Neural progenitor cell (in vitro differentiated cells): ENCODE data around the gene SLC6A18. TPM values are rescaled to one million over a fixed set of nuclear protein-coding genes. Genes with fewer than 3 reads are reported as not detected.

ENCODE experiments used
- DNase-seq: peaks from one replicate; pipeline ENCODE4 v3.0.0-alpha.2; 2016; ENCODE audit warnings: low spot score
- H2AFZ ChIP-seq: fragments of 200-600 bp; sonication (generic); replicated peaks from 2 replicates; pipeline ENCODE4 v1.6.1; 2016; ENCODE audit warnings: antibody characterized with exemption
- H3F3A ChIP-seq: fragments of 200-600 bp; sonication (generic); 2 replicates; pipeline ENCODE4 v1.6.1; 2016; ENCODE audit warnings: antibody characterized with exemption, low read depth
- H3K27ac ChIP-seq: fragments of 200-600 bp; sonication (generic); 2 replicates; pipeline ENCODE4 v1.5.1; 2016; ENCODE audit warnings: mild to moderate bottlenecking
- H3K27me3 ChIP-seq: fragments of 200-600 bp; sonication (generic); 2 replicates; pipeline ENCODE4 v1.6.1; 2016; ENCODE audit warnings: mild to moderate bottlenecking, moderate library complexity
- H3K36me3 ChIP-seq: fragments of 200-600 bp; sonication (generic); 2 replicates; pipeline ENCODE4 v1.5.1; 2016
- H3K4me1 ChIP-seq: fragments of 200-600 bp; sonication (generic); 2 replicates; pipeline ENCODE4 v1.6.1; 2016; ENCODE audit warnings: mixed run types
- H3K4me2 ChIP-seq: fragments of 200-600 bp; sonication (generic); 2 replicates; pipeline ENCODE4 v1.6.1; 2016
- H3K4me3 ChIP-seq: fragments of 200-600 bp; sonication (generic); 2 replicates; pipeline ENCODE4 v1.5.1; 2016
- H3K79me2 ChIP-seq: fragments of 200-600 bp; sonication (generic); 2 replicates; pipeline ENCODE4 v1.6.1; 2016; ENCODE audit warnings: low read depth
- H3K9ac ChIP-seq: fragments of 200-600 bp; sonication (generic); 2 replicates; pipeline ENCODE4 v1.6.1; 2016
- H3K9me3 ChIP-seq: fragments of 200-600 bp; sonication (generic); 2 replicates; pipeline ENCODE4 v1.5.1; 2016; ENCODE audit warnings: low read depth
- H4K20me1 ChIP-seq: fragments of 200-600 bp; sonication (generic); 2 replicates; pipeline ENCODE4 v1.6.1; 2016; ENCODE audit warnings: low read depth
- H3K27ac Mint-ChIP-seq: 3 replicates; pipeline ENCODE4 v1.8.0; 2021; ENCODE audit warnings: mixed read lengths
- H3K27me3 Mint-ChIP-seq: 2 replicates; pipeline ENCODE4 v1.8.0; 2022; ENCODE audit warnings: low read depth, mild to moderate bottlenecking, inconsistent platforms, moderate library complexity, mixed read lengths; ENCODE audit not compliant: insufficient read depth
- H3K36me3 Mint-ChIP-seq: 3 replicates; pipeline ENCODE4 v1.8.0; 2021; ENCODE audit warnings: mixed read lengths
- H3K4me1 Mint-ChIP-seq: 3 replicates; pipeline ENCODE4 v1.8.0; 2021; ENCODE audit warnings: mixed read lengths
- H3K4me3 Mint-ChIP-seq: 3 replicates; pipeline ENCODE4 v1.8.0; 2021; ENCODE audit warnings: mild to moderate bottlenecking, moderate library complexity, mixed read lengths
- H3K9me3 Mint-ChIP-seq: 3 replicates; pipeline ENCODE4 v1.8.0; 2020; ENCODE audit warnings: mixed read lengths
- CTCF ChIP-seq: fragments of 200-600 bp; sonication (generic); IDR thresholded peaks from 2 replicates; pipeline ENCODE4 v1.5.1; 2017; ENCODE audit warnings: antibody characterized with exemption, mild to moderate bottlenecking
- EZH2 ChIP-seq: fragments of 200-600 bp; sonication (generic); IDR thresholded peaks from 2 replicates; pipeline ENCODE4 v1.6.1; 2017; ENCODE audit warnings: antibody characterized with exemption, mild to moderate bottlenecking, moderate library complexity
- EZH2phosphoT487 ChIP-seq: fragments of 200-600 bp; sonication (generic); IDR thresholded peaks from 2 replicates; pipeline ENCODE4 v1.6.1; 2017; ENCODE audit warnings: antibody characterized with exemption
- total RNA-seq: library from RNA; depleted of rRNA; stranded (reverse); fragments of >200 nt; gene quantifications from 2 replicates; pipeline ENCODE4 v1.2.3, GENCODE V29; 2015; ENCODE audit warnings: low replicate concordance

Gene SLC6A18
- total RNA-seq, 1 donor from 2014 or later: not detected

- DNase-seq: no peak
- Histone ChIP-seq H3K4me2 (no peak overlapping the region), H3K36me3 (no peaks in the 10 kb centered on the region), H3K27ac (no peak overlapping the region), H3K9ac (no peak overlapping the region), H3K27me3 (peaks cover 9% of the 10 kb centered on the region), H4K20me1 (peaks cover 7% of the 10 kb centered on the region), H3K4me1 (no peaks in the 10 kb centered on the region), H3K4me3 (no peak overlapping the region), H3F3A (no peaks in the 10 kb centered on the region), H3K79me2 (no peaks in the 10 kb centered on the region), H2AFZ (no peak overlapping the region), H3K9me3 (no peaks in the 10 kb centered on the region)
- Mint-ChIP-seq H3K9me3 (no peaks in the 10 kb centered on the region), H3K27me3 (peaks cover 8% of the 10 kb centered on the region), H3K4me3 (no peak overlapping the region), H3K4me1 (peaks cover 2% of the 10 kb centered on the region), H3K27ac (no peak overlapping the region), H3K36me3 (no peaks in the 10 kb centered on the region)
- TF ChIP-seq EZH2: no peak
- TF ChIP-seq CTCF: no peak
- TF ChIP-seq EZH2phosphoT487: no peak
These were observed 26.7 kb downstream of the SLC6A18 start for GRCh38 chr5:1251678-1252580.

GRCh38 chr5:1252681-1253080 is 27.5 kb downstream of the SLC6A18 start:
- no peaks in the 10 kb centered on the region for H3K9me3 ChIP-seq
- DNase-seq: no peak
- H3K9ac ChIP-seq: no peak overlapping the region
- H3K4me1 ChIP-seq: no peaks in the 10 kb centered on the region
- H3K4me2 ChIP-seq: no peak overlapping the region
- H2AFZ ChIP-seq: no peak overlapping the region
- peaks cover 1% of the 10 kb centered on the region for H3K27me3 ChIP-seq
- peaks cover 7% of the 10 kb centered on the region for H3K27me3 Mint-ChIP-seq
- no peaks in the 10 kb centered on the region for H3K36me3 ChIP-seq
- no peaks in the 10 kb centered on the region for H3K36me3 Mint-ChIP-seq
- H3K4me1 Mint-ChIP-seq: no peaks in the 10 kb centered on the region
- H3K9me3 Mint-ChIP-seq: no peaks in the 10 kb centered on the region
- H3K27ac Mint-ChIP-seq: no peak overlapping the region
- no peak overlapping the region for H3K4me3 Mint-ChIP-seq
- no peak overlapping the region for H3K27ac ChIP-seq
- no peaks in the 10 kb centered on the region for H3F3A ChIP-seq
- H3K4me3 ChIP-seq: no peak overlapping the region
- no peaks in the 10 kb centered on the region for H3K79me2 ChIP-seq
- TF ChIP-seq EZH2 (no peak), EZH2phosphoT487 (no peak), CTCF (no peak)
- peaks cover under 1% of the 10 kb centered on the region for H4K20me1 ChIP-seq

- no peaks in the 10 kb centered on the region for H3K9me3 ChIP-seq
- no peaks in the 10 kb centered on the region for H3K4me1 Mint-ChIP-seq
- H3K27ac Mint-ChIP-seq: no peak overlapping the region
These were observed 28.4 kb downstream of the SLC6A18 start for GRCh38 chr5:1253456-1254105.

More at GRCh38 chr5:1253456-1254105, 28.4 kb downstream of the SLC6A18 start:
- Histone ChIP-seq H3K4me1 (no peaks in the 10 kb centered on the region), H4K20me1 (no peaks in the 10 kb centered on the region), H3K4me2 (no peak overlapping the region), H2AFZ (no peak overlapping the region), H3K27me3 (no peaks in the 10 kb centered on the region), H3F3A (no peaks in the 10 kb centered on the region), H3K27ac (no peak overlapping the region), H3K9ac (no peak overlapping the region), H3K4me3 (no peak overlapping the region), H3K36me3 (no peaks in the 10 kb centered on the region), H3K79me2 (no peaks in the 10 kb centered on the region)
- Mint-ChIP-seq H3K4me3 (no peak overlapping the region), H3K36me3 (no peaks in the 10 kb centered on the region), H3K27me3 (peaks cover 7% of the 10 kb centered on the region), H3K9me3 (no peaks in the 10 kb centered on the region)
- no peak for DNase-seq
- no peak for TF ChIP-seq CTCF
- no peak for TF ChIP-seq EZH2phosphoT487
- TF ChIP-seq EZH2: no peak
